ENCODE data around the gene HCN2.

GRCh38 chr19:541699-542098, 48.0 kb upstream of the HCN2 start:
- TF ChIP-seq ZNF532 (CRISPR knock-in tag; IDR thresholded peaks at IDR 0.05; ENCODE audit: borderline replicate concordance) (no peak), CTCF (IDR thresholded peaks at IDR 0.05) (no peak), KAT7 (CRISPR knock-in tag; IDR thresholded peaks at IDR 0.05; ENCODE audit: borderline replicate concordance) (no peak), JUN (CRISPR knock-in tag; IDR thresholded peaks at IDR 0.05) (no peak), EMX1 (CRISPR knock-in tag; IDR thresholded peaks at IDR 0.05) (no peak), ESRRA (CRISPR knock-in tag; IDR thresholded peaks at IDR 0.05; ENCODE audit: borderline replicate concordance) (no peak), ATF2 (CRISPR knock-in tag; IDR thresholded peaks at IDR 0.05; ENCODE audit: borderline replicate concordance, low read depth) (no peak)

All from WTC11 (cell line).